Endodermal cell (in vitro differentiated cells): Measurements from ENCODE around the gene GAST. TPM values are rescaled to one million over a fixed set of nuclear protein-coding genes. Genes with fewer than 3 reads are reported as not detected.

Source experiments
- DNase-seq: peaks from one replicate; pipeline ENCODE4 v3.0.0-alpha.2; 2017
- H3K27ac ChIP-seq: 2 replicates; pipeline ENCODE4 v1.5.1; 2013; ENCODE audit warnings: mild to moderate bottlenecking, low read depth, low read length, moderate library complexity
- H3K27me3 ChIP-seq: 2 replicates; pipeline ENCODE4 v1.6.1; 2013; ENCODE audit warnings: mild to moderate bottlenecking, low read length, moderate library complexity; ENCODE audit not compliant: insufficient read depth, control insufficient read depth, poor library complexity, severe bottlenecking
- H3K36me3 ChIP-seq: 2 replicates; pipeline ENCODE4 v1.7.0; 2013; ENCODE audit warnings: mild to moderate bottlenecking, low read length, moderate library complexity; ENCODE audit not compliant: control insufficient read depth, insufficient read depth
- H3K4me1 ChIP-seq: one replicate; pipeline ENCODE4 v1.7.0; 2013; ENCODE audit warnings: low read length; ENCODE audit not compliant: control insufficient read depth, insufficient read depth
- H3K4me3 ChIP-seq: 2 replicates; pipeline ENCODE4 v1.5.1; 2013; ENCODE audit warnings: mild to moderate bottlenecking, low read length, moderate library complexity
- H3K9ac ChIP-seq: 2 replicates; pipeline ENCODE4 v1.6.1; 2013; ENCODE audit warnings: mild to moderate bottlenecking, low read length, moderate library complexity; ENCODE audit not compliant: poor library complexity, severe bottlenecking; ENCODE audit errors: extremely low read depth
- H3K9me3 ChIP-seq: 2 replicates; pipeline ENCODE4 v1.6.1; 2013; ENCODE audit warnings: mild to moderate bottlenecking, low read length, moderate library complexity; ENCODE audit not compliant: control insufficient read depth
- H3K27ac Mint-ChIP-seq: 2 replicates; pipeline ENCODE4 v1.8.0; 2020; ENCODE audit warnings: mixed read lengths
- H3K27me3 Mint-ChIP-seq: 2 replicates; pipeline ENCODE4 v1.8.0; 2021; ENCODE audit warnings: mild to moderate bottlenecking, mixed read lengths; ENCODE audit not compliant: insufficient read depth
- H3K36me3 Mint-ChIP-seq: 2 replicates; pipeline ENCODE4 v1.8.0; 2020; ENCODE audit warnings: low read depth, mixed read lengths
- H3K4me1 Mint-ChIP-seq: 2 replicates; pipeline ENCODE4 v1.8.0; 2020; ENCODE audit warnings: mixed read lengths
- H3K4me3 Mint-ChIP-seq: 2 replicates; pipeline ENCODE4 v1.8.0; 2020; ENCODE audit warnings: mild to moderate bottlenecking, moderate library complexity, mixed read lengths
- H3K9me3 Mint-ChIP-seq: 2 replicates; pipeline ENCODE4 v1.8.0; 2020; ENCODE audit warnings: mild to moderate bottlenecking, mixed read lengths
- WGBS, 2 experiments: methylation state at CpG; one replicate each; pipeline versions ENCODE4 v1.1.5 to v1.1.7; 2013; ENCODE audit warnings: missing lambda C conversion rate in 2 of 2, mixed read lengths in 1 of 2; ENCODE audit not compliant: insufficient coverage in 1 of 2, insufficient read length in 1 of 2; 5-methylcytosine and 5-hydroxymethylcytosine counted together
- total RNA-seq, 2 donors: library from RNA; stranded (reverse); fragmentation: NEBNext Ultra II Directional in 1 of 2; extraction: Animal tissue kit (Norgen Biotek cat#: 25700) in 1 of 2; gene quantifications; 2 replicates in 1 of 2; 3 replicates in 1 of 2; pipeline ENCODE4 v1.2.1, GENCODE V29; 2021
- TF ChIP-seq, protein P1 (sequence below): fragments of 200-600 bp; sonication (generic); conservative IDR thresholded peaks from 2 replicates; pipeline ENCODE4 v1.5.0; 2021; ENCODE audit warnings: antibody characterized with exemption, mild to moderate bottlenecking

The GAST gene
- total RNA-seq, 2 donors from 2014 or later, result not detected

GRCh38 chr17:41758601-41759000, 46.5 kb downstream of the GAST start:
- peaks cover 74% of the 10 kb centered on the region for H3K36me3 ChIP-seq
- no peak overlapping the region for H3K27ac ChIP-seq
- H3K4me3 ChIP-seq, result no peak overlapping the region
- H3K9me3 Mint-ChIP-seq, result no peaks in the 10 kb centered on the region
- no peaks in the 10 kb centered on the region for H3K9me3 ChIP-seq
- H3K27ac Mint-ChIP-seq, result no peak overlapping the region
- TF ChIP-seq, protein P1, sequence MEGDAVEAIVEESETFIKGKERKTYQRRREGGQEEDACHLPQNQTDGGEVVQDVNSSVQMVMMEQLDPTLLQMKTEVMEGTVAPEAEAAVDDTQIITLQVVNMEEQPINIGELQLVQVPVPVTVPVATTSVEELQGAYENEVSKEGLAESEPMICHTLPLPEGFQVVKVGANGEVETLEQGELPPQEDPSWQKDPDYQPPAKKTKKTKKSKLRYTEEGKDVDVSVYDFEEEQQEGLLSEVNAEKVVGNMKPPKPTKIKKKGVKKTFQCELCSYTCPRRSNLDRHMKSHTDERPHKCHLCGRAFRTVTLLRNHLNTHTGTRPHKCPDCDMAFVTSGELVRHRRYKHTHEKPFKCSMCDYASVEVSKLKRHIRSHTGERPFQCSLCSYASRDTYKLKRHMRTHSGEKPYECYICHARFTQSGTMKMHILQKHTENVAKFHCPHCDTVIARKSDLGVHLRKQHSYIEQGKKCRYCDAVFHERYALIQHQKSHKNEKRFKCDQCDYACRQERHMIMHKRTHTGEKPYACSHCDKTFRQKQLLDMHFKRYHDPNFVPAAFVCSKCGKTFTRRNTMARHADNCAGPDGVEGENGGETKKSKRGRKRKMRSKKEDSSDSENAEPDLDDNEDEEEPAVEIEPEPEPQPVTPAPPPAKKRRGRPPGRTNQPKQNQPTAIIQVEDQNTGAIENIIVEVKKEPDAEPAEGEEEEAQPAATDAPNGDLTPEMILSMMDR, result no peak
- peaks cover 83% of the 10 kb centered on the region for H3K36me3 Mint-ChIP-seq
- no peak overlapping the region for H3K4me3 Mint-ChIP-seq
- no peak overlapping the region for H3K9ac ChIP-seq
- H3K27me3 Mint-ChIP-seq, result no peaks in the 10 kb centered on the region
- 94 to 98% methylated on average over 8 to 9 of the region's 9 CpGs for WGBS, 2 experiments
- H3K27me3 ChIP-seq, result no peaks in the 10 kb centered on the region
- H3K4me1 Mint-ChIP-seq, result no peaks in the 10 kb centered on the region
- no peak for DNase-seq
- no peaks in the 10 kb centered on the region for H3K4me1 ChIP-seq

- 94 to 100% methylated on average over 4 to 6 of the region's 6 CpGs for WGBS, 2 experiments
- H3K4me3 Mint-ChIP-seq, result no peak overlapping the region
Observed at GRCh38 chr17:41760878-41761277, 48.7 kb downstream of the GAST start.

DNA sequence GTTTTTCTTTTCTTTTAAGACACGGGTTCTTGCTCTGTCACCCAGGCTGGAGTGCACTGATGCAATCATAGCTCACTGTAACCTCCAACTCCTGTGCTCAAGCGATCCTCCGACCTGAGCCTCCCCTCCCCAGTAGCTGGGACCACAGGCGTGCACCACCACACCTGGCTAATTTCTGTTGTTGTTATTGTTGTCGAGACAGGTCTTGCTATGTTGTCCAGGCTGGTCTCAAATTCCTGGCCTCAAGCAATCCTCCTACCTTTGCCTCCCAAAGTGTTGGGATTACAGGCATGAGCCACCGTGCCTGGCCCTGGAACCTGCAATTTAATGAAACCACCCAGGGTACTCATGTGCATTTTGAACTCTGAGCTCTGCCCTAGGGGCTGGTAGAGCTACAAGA, 50.3 kb downstream of the GAST start:
- TF ChIP-seq, protein P1, result no peak
- H3K27me3 Mint-ChIP-seq, result no peaks in the 10 kb centered on the region
- WGBS, 2 experiments, result 95 to 96% methylated on average over 5 to 6 of the region's 6 CpGs
- no peaks in the 10 kb centered on the region for H3K4me1 ChIP-seq
- no peak overlapping the region for H3K27ac Mint-ChIP-seq
- DNase-seq, result no peak
- peaks cover 86% of the 10 kb centered on the region for H3K36me3 Mint-ChIP-seq
- H3K9me3 ChIP-seq, result no peaks in the 10 kb centered on the region
- no peak overlapping the region for H3K4me3 ChIP-seq
- H3K4me1 Mint-ChIP-seq, result no peaks in the 10 kb centered on the region
- no peaks in the 10 kb centered on the region for H3K27me3 ChIP-seq
- no peak overlapping the region for H3K9ac ChIP-seq
- no peak overlapping the region for H3K4me3 Mint-ChIP-seq
- peaks cover 77% of the 10 kb centered on the region for H3K36me3 ChIP-seq
- no peaks in the 10 kb centered on the region for H3K9me3 Mint-ChIP-seq
- H3K27ac ChIP-seq, result no peak overlapping the region

More at GRCh38 chr17:41760878-41761277, 48.7 kb downstream of the GAST start:
- Histone ChIP-seq H3K9ac (no peak overlapping the region), H3K27ac (no peak overlapping the region), H3K27me3 (no peaks in the 10 kb centered on the region), H3K36me3 (peaks cover 75% of the 10 kb centered on the region), H3K4me3 (no peak overlapping the region), H3K9me3 (no peaks in the 10 kb centered on the region), H3K4me1 (no peaks in the 10 kb centered on the region)
- Mint-ChIP-seq H3K27ac (no peak overlapping the region), H3K4me1 (no peaks in the 10 kb centered on the region), H3K36me3 (peaks cover 86% of the 10 kb centered on the region), H3K27me3 (no peaks in the 10 kb centered on the region), H3K9me3 (no peaks in the 10 kb centered on the region)
- no peak for DNase-seq
- TF ChIP-seq, protein P1, result no peak
